LNCAP (cell line): Measurements from ENCODE around the gene CDRT4.

Experiments used
- TF ChIP-seq, protein P1 (sequence below): fragments of 450-650 bp; IDR thresholded peaks from 2 replicates; pipeline ENCODE4 v1.5.1; 2017; ENCODE audit warnings: mild to moderate bottlenecking

CDRT4 gene

DNA sequence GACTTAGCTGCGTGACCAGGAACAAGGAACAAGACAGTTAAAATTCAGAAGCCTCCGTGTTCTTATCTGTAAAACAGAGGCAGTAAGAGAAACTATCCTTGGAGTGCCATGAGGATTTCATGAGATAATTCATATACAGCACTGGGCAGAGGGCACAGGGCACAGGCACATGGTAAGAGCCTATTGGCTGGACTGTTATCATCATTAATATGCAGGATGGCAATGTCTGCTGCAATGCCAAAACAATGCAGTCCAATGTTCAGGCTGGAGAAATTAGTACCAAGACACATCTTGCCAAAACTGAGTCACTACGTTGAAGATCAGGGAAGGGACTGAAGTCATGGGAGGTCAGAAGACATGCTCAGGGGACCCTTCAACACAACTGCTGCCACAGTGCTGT lies 13.6 kb downstream of the CDRT4 start:
- TF ChIP-seq, protein P1, sequence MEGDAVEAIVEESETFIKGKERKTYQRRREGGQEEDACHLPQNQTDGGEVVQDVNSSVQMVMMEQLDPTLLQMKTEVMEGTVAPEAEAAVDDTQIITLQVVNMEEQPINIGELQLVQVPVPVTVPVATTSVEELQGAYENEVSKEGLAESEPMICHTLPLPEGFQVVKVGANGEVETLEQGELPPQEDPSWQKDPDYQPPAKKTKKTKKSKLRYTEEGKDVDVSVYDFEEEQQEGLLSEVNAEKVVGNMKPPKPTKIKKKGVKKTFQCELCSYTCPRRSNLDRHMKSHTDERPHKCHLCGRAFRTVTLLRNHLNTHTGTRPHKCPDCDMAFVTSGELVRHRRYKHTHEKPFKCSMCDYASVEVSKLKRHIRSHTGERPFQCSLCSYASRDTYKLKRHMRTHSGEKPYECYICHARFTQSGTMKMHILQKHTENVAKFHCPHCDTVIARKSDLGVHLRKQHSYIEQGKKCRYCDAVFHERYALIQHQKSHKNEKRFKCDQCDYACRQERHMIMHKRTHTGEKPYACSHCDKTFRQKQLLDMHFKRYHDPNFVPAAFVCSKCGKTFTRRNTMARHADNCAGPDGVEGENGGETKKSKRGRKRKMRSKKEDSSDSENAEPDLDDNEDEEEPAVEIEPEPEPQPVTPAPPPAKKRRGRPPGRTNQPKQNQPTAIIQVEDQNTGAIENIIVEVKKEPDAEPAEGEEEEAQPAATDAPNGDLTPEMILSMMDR = no peak

DNA sequence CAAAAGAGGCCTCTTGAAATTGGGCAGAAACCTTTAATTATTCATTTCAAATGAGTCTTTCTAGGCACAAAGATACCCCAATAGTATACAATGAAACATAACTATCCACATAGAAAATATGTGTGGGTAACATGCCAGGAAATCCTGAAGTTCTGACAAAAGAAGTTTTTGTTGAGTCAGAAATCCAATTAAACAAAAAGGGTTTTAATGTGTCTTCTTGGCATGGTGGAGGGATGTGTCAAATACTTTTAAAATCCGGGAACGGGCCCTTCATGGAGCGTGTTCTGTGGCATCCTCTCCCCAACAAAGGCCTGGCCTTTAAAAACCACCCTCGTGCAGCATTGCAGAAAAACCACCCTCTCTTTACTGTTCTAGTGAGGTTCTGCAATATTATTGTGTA lies 14.2 kb downstream of the CDRT4 start:
- TF ChIP-seq, protein P1 = no peak

DNA sequence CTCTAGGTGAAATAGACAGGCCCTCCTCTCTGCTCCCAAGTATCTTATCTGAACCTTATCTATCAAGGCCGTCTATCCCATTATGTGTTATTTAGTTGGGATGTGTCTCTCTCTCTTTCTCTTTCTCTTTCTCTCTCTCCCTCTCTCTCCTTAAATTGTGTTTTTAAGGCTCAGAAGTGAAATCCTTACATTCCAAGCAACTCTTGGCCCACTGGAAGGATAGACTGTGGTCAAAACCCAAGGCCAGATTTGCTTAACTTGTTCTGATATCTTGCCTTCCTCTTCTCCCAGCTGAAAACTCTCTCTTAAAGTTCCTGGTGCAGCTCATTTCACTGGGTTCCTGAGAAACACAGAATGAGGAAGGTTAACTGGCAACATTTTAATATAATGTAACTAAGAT lies 14.7 kb downstream of the CDRT4 start:
- TF ChIP-seq, protein P1 = no peak

DNA sequence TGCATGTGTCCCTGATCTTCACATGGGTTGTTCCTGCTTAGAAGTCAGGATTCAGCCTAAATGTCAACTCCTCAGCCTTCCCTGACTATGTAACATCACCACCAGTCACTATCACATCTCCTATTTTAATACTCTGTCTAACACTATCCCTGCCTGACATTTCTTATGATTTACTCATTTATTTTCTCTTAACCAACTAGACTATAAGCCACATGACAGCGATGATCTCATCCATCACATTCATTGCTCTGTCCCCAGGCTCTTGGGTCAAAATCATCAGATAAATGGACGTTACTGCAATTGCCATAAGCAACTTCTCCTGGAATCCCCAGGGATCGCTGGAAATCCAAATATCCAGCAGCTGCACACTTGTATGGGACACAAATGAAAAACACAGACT lies 15.7 kb downstream of the CDRT4 start:
- TF ChIP-seq, protein P1 = no peak

DNA sequence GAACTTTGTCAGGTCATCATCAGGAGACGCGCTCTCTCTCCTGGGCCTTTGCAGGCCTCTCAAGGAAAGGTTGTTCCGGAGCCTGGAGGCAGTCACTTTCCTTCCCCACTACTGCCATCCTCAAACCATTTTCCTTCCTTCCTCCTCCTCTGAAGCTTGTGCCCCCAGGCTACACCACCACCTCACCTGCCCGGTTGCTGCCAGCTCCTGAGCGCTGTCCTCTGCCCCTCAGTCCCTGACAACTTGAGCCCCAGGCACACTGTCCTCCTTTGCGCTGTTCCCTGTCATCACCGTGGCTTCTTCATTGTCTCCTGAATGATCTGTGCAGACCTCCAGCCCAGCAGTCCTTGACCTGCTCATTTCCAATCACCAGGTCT lies 18.9 kb downstream of the CDRT4 start:
- TF ChIP-seq, protein P1 = no peak

- TF ChIP-seq, protein P1 = no peak
These were observed 19.4 kb downstream of the CDRT4 start for GRCh38 chr17:15447928-15448579.

DNA sequence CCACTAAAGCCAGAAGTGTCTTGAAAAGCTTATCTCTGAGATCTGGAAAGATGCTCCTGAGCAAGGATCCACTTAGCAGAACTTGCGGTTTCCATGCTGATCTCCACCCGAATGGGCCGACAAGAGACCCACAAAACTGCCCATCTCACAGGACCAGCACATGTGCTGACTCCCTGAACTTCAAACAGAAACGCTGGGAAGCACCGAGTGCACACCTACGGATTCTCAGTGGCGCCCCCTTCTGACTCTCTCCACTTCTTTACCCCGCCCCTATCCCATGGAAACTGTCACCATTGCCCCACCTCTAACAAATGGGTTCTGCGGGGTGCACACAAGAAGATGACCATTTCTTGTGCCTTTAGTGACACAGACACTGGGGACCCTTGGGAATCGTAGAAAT lies 21.4 kb downstream of the CDRT4 start:
- TF ChIP-seq, protein P1 = no peak; the same call in 1 of the 2 replicates

- TF ChIP-seq, protein P1 = no peak
These were observed 22.6 kb downstream of the CDRT4 start for GRCh38 chr17:15444805-15445204.
